ENCODE measurements around the gene CCR6.
"Not testable (repeated sequence)": the region's sequence is repeated elsewhere in the genome, so short reads cannot be mapped to it uniquely, and the experiment has no call there.

CCR6 gene

GRCh38 chr6:167122827-167123657, at the start of gene CCR6:
Gene CCR6, plus strand, starts transcription at chr6:167123096. Its CDS starts 13,039 bp downstream, at chr6:167136135.
- ATAC-seq (replicated peaks; ENCODE audit: extremely low read depth, poor library complexity, severe bottlenecking) (no peak), DNase-seq (ENCODE audit: low spot score in 2 of 2) (no peak)
- Mint-ChIP-seq H3K27me3 (peaks cover 1% of the 10 kb centered on the region), H3K36me3 (ENCODE audit: insufficient read depth) (peaks cover 8% of the 10 kb centered on the region), H3K27ac (ENCODE audit: low read depth) (peak within 1 kb of the TSS; percentile 88), H3K4me1 (peaks cover 64% of the 10 kb centered on the region), H3K9me3 (no peaks in the 10 kb centered on the region), H3K4me3 (peak within 1 kb of the TSS; percentile 77)

- Mint-ChIP-seq H3K4me3 (no peak overlapping the region), H3K4me1 (no peaks in the 10 kb centered on the region), H3K9me3 (peaks cover 6% of the 10 kb centered on the region), H3K27me3 (no peaks in the 10 kb centered on the region), H3K36me3 (ENCODE audit: insufficient read depth) (peaks cover under 1% of the 10 kb centered on the region), H3K27ac (ENCODE audit: low read depth) (no peak overlapping the region)
- DNase-seq (ENCODE audit: low spot score in 2 of 2) (no peak), ATAC-seq (replicated peaks; ENCODE audit: extremely low read depth, poor library complexity, severe bottlenecking) (no peak)
These were observed 49.1 kb upstream of the CCR6 start for GRCh38 chr6:167073679-167074274.

- Mint-ChIP-seq H3K4me1 (peaks cover 14% of the 10 kb centered on the region), H3K27me3 (no peaks in the 10 kb centered on the region), H3K9me3 (peaks cover 2% of the 10 kb centered on the region), H3K36me3 (ENCODE audit: insufficient read depth) (peaks cover 4% of the 10 kb centered on the region), H3K27ac (ENCODE audit: low read depth) (no peak overlapping the region), H3K4me3 (no peak overlapping the region)
- no peak for ATAC-seq (replicated peaks; ENCODE audit: extremely low read depth, poor library complexity, severe bottlenecking)
- no peak for DNase-seq (ENCODE audit: low spot score in 2 of 2)
These were observed 45.5 kb upstream of the CCR6 start for GRCh38 chr6:167077241-167077932.

DNA sequence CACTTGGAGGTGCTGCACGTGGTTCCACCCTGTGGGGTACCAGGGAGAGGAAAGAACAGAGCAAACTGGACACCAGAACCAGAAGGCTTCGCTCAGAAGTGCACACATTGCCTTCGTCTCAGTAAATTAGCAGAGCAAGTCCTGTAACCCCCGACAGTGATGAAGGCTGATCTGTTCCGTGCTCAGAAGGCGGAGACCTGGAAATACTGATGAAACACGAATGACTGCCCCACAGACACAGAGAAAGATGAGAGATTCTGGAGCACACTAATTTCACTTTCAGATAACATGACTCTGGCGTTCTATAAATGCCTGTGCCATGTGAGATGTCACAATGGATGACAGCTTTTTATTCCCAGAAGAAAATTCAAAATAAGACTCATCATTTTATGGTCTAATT, 44.2 kb upstream of the CCR6 start:
- H3K36me3 Mint-ChIP-seq (ENCODE audit: insufficient read depth), result peaks cover 4% of the 10 kb centered on the region
- H3K9me3 Mint-ChIP-seq, result no peaks in the 10 kb centered on the region
- no peak for ATAC-seq (replicated peaks; ENCODE audit: extremely low read depth, poor library complexity, severe bottlenecking)
- H3K27me3 Mint-ChIP-seq, result no peaks in the 10 kb centered on the region
- H3K27ac Mint-ChIP-seq (ENCODE audit: low read depth), result no peak overlapping the region
- peaks cover 14% of the 10 kb centered on the region for H3K4me1 Mint-ChIP-seq
- H3K4me3 Mint-ChIP-seq, result no peak overlapping the region
- no peak for DNase-seq (ENCODE audit: low spot score in 2 of 2)

DNA sequence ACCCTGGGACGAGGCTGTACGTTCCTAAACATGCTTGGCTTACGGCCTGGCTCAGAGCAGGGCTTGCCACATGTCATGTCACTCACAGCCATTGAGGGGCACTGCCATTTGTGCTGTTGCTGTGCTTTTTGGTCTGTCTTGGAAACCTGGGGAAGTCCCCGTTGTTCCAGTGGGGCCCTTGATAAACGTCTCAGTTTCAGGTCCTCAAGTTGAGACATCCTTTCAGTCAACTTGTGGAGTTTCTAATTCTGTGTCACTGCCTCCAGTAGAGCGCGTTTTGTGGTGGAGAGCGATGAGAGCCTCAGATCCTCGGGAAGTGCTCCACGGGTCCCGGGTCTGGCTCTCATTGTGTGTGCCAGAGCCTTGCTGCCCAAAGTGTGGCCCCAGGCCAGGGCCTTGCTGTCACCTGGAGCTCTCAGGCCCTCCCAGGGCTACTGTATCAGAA, 43.0 kb upstream of the CCR6 start:
- Mint-ChIP-seq H3K4me3 (no peak overlapping the region), H3K27me3 (no peaks in the 10 kb centered on the region), H3K9me3 (no peaks in the 10 kb centered on the region), H3K36me3 (ENCODE audit: insufficient read depth) (peaks cover 4% of the 10 kb centered on the region), H3K27ac (ENCODE audit: low read depth) (no peak overlapping the region), H3K4me1 (peaks cover 14% of the 10 kb centered on the region)
- ATAC-seq (replicated peaks; ENCODE audit: extremely low read depth, poor library complexity, severe bottlenecking) (peak; percentile 91), DNase-seq (ENCODE audit: low spot score in 2 of 2) (peak in 1 of 2 donors; percentile 40)

- no peak for DNase-seq (ENCODE audit: low spot score in 2 of 2)
- Mint-ChIP-seq H3K4me1 (peaks cover 22% of the 10 kb centered on the region), H3K9me3 (peaks cover 6% of the 10 kb centered on the region), H3K4me3 (no peak overlapping the region), H3K27me3 (no peaks in the 10 kb centered on the region), H3K36me3 (ENCODE audit: insufficient read depth) (peaks cover 4% of the 10 kb centered on the region), H3K27ac (ENCODE audit: low read depth) (no peak overlapping the region)
- no peak for ATAC-seq (replicated peaks; ENCODE audit: extremely low read depth, poor library complexity, severe bottlenecking)
These were observed 35.0 kb upstream of the CCR6 start for GRCh38 chr6:167087857-167088354.

- H3K27ac Mint-ChIP-seq (ENCODE audit: low read depth); H3K4me3 Mint-ChIP-seq; H3K9me3 Mint-ChIP-seq; DNase-seq (ENCODE audit: low spot score in 2 of 2); H3K27me3 Mint-ChIP-seq; H3K36me3 Mint-ChIP-seq (ENCODE audit: insufficient read depth); ATAC-seq (replicated peaks; ENCODE audit: extremely low read depth, poor library complexity, severe bottlenecking): not testable (repeated sequence)
- peaks cover 31% of the 10 kb centered on the region for H3K4me1 Mint-ChIP-seq
These were observed 34.2 kb upstream of the CCR6 start for GRCh38 chr6:167088741-167089140.

GRCh38 chr6:167089243-167090142, 33.4 kb upstream of the CCR6 start:
- Mint-ChIP-seq H3K4me1 (peaks cover 38% of the 10 kb centered on the region), H3K9me3 (peaks cover 6% of the 10 kb centered on the region), H3K36me3 (ENCODE audit: insufficient read depth) (peaks cover 8% of the 10 kb centered on the region), H3K27ac (ENCODE audit: low read depth) (no peak overlapping the region), H3K4me3 (no peak overlapping the region), H3K27me3 (no peaks in the 10 kb centered on the region)
- ATAC-seq (replicated peaks; ENCODE audit: extremely low read depth, poor library complexity, severe bottlenecking) (no peak), DNase-seq (ENCODE audit: low spot score in 2 of 2) (no peak)

DNA sequence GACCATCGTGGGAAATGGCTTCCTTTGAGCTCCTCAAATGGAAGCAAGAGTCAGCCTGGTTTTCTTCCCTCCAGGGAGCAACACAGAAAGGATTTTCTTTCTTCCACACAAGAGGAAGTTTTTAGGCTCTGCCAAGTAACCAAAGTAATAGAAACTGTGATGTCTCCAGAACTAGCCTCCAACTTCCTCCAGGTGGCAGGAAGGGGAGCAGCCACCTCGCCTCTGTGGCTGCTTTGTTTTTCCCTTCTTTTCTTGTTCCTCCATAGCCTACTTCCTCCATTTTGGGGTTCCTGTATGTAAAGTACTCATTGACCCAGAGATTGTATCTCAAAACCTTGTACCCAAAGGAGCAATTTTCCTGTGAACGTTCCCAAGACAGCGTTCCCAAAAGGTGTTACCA, 32.7 kb upstream of the CCR6 start:
- no peak overlapping the region for H3K4me3 Mint-ChIP-seq
- no peak overlapping the region for H3K27ac Mint-ChIP-seq (ENCODE audit: low read depth)
- peaks cover 8% of the 10 kb centered on the region for H3K36me3 Mint-ChIP-seq (ENCODE audit: insufficient read depth)
- no peaks in the 10 kb centered on the region for H3K27me3 Mint-ChIP-seq
- DNase-seq (ENCODE audit: low spot score in 2 of 2) (no peak), ATAC-seq (replicated peaks; ENCODE audit: extremely low read depth, poor library complexity, severe bottlenecking) (no peak)
- peaks cover 6% of the 10 kb centered on the region for H3K9me3 Mint-ChIP-seq
- H3K4me1 Mint-ChIP-seq, result peaks cover 45% of the 10 kb centered on the region

DNA sequence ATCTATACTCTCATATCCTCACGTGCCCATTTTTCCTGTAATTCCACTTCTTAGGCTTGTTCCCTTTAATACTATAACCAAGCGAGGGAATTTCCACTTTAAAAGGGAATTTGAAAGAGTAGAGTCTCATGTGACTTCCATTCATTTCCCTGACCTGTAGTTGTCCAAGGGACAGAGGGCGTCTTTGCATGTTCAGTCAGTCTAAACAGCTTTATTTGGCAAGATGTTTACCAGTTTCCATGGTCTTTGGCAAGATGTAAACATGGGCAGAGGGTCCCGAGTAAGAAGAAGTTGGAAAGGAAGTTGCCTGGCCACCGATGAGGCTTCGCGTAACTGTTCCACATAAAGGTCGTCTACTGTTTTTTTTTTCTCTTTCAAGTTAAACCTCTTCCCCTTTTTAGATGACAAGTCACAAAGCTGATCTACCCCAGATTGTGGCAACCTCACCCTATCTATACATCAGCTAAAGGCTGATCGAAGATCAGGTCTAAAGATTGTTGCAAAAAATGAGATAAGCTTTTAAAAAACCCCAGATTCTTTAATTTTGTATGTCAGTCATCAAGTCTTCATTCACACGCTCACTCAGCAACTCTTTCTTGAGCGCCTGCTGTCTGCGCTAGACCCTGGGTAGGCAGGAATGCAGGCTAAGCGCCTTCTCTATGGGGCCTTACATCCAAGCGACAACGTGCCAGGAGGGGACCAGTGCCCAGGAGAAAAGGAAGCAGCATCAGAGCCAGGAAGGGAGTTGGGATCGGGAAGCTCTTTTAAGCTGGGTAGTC, 31.7 kb upstream of the CCR6 start:
- Mint-ChIP-seq H3K9me3 (peaks cover 6% of the 10 kb centered on the region), H3K4me3 (peak overlapping the region; percentile 6), H3K27ac (ENCODE audit: low read depth) (peak overlapping the region; percentile 89), H3K27me3 (no peaks in the 10 kb centered on the region), H3K4me1 (peaks cover 50% of the 10 kb centered on the region), H3K36me3 (ENCODE audit: insufficient read depth) (peaks cover 8% of the 10 kb centered on the region)
- DNase-seq (ENCODE audit: low spot score in 2 of 2), result no peak
- ATAC-seq (replicated peaks; ENCODE audit: extremely low read depth, poor library complexity, severe bottlenecking), result peak; percentile 16

- H3K36me3 Mint-ChIP-seq (ENCODE audit: insufficient read depth), result peaks cover 8% of the 10 kb centered on the region
- DNase-seq (ENCODE audit: low spot score in 2 of 2) (no peak), ATAC-seq (replicated peaks; ENCODE audit: extremely low read depth, poor library complexity, severe bottlenecking) (no peak)
- no peaks in the 10 kb centered on the region for H3K27me3 Mint-ChIP-seq
- peak overlapping the region; percentile 6 for H3K4me3 Mint-ChIP-seq
- peaks cover 50% of the 10 kb centered on the region for H3K4me1 Mint-ChIP-seq
- peaks cover 6% of the 10 kb centered on the region for H3K9me3 Mint-ChIP-seq
- peak overlapping the region; percentile 89 for H3K27ac Mint-ChIP-seq (ENCODE audit: low read depth)
These were observed 31.1 kb upstream of the CCR6 start for GRCh38 chr6:167091805-167092107.

Measured in central memory CD8-positive, alpha-beta T cell (primary cell).